Fibroblast of pulmonary artery (primary cell): Measurements from ENCODE around the gene FSIP1.
"Not testable (repeated sequence)": the region's sequence is repeated elsewhere in the genome, so short reads cannot be mapped to it uniquely, and the experiment has no call there.

Experiments used
- DNase-seq: peaks from one replicate; pipeline ENCODE4 v3.0.0-alpha.2; 2010; ENCODE audit warnings: low read depth
- H3K4me3 ChIP-seq: replicated peaks from 2 replicates; pipeline ENCODE4 v1.5.1; 2011; ENCODE audit warnings: low read depth, mild to moderate bottlenecking, control low read depth, low read length, moderate library complexity
- CTCF ChIP-seq: IDR thresholded peaks from 2 replicates; pipeline ENCODE4 v1.5.1; 2011; ENCODE audit warnings: mild to moderate bottlenecking, control low read depth, low read length, inconsistent platforms; ENCODE audit errors: missing control alignments

Gene FSIP1

DNA sequence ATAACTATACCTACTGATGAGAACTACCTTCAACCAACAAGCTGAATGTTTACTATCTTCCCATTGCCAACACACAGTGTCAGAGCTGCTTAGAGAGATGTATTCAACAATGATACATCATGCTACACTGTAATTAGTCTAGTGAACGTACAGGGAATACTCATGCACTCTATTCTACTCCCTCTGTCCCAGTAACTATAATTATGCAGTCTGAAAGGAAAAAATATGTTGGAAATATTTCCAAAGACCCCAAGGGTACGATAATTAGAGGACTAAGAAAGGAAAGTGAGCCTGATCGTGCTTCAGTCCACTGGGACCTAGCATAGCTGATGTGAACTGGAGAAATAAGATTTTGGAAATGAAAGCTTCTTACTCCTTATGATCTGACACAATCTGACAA lies 36.9 kb upstream of the FSIP1 start:
- TF ChIP-seq CTCF, result no peak

DNA sequence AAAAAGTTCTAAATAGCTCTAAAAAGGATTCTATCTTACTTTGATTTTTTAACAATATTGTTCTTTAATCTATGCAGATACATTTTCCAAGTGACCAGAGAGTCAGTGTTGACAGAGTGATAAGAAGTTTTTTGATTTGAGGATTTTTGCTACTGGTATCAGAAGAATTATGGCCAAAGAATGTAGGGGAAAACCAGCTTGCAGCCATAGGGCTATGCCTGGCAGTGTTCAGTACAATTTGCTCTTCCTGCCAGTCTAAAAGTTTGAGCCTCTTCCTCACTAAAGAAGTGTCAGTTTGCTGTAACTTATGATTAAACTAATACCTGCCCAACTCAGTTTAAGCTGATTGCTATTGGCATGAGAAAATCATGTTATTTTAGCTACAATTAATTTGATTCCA lies 35.3 kb upstream of the FSIP1 start:
- no peak overlapping the region for H3K4me3 ChIP-seq
- peak; percentile 12 for DNase-seq
- TF ChIP-seq CTCF, result no peak

More for the DNA sequence above, 36.9 kb upstream of the FSIP1 start:
- no peak overlapping the region for H3K4me3 ChIP-seq
- DNase-seq, result no peak

DNA sequence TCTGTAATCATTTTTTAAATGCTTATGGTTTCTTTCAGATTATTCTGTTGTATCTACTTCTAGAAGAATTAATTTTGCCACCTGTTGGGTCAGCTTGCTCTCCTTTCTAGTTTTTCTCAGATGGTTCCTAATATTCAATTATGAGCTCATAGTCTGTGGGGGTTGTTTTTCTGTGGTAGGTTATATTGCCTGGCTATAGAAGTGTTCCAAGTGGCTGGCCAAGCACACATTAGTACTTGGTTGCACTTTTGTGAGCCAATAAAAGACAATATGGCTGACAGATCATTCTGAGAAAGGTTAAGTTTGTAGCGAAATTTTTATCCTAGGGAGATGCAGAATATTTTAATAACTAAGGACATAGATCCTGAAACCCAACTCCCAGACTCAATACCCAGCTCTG lies 31.8 kb upstream of the FSIP1 start:
- DNase-seq, result no peak
- no peak overlapping the region for H3K4me3 ChIP-seq
- no peak for TF ChIP-seq CTCF

DNA sequence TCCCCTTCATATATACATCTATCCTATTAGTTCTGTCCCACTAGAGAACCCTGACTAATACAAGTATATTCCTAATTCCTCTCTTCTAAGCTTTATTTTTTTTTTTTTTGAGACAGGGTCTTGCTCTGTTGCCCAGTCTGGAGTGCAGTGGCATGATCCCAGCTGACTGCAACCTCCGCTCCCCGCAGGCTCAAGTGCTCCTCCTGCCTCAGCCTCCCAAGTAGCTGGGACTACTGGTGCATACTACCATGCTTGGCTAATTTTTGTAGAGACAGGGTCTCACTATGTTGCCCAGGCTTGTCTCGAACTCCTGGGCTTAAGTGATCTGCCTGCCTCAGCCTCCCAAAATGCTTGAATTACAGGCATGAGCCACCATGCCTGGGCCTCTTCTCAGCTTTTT lies 30.0 kb upstream of the FSIP1 start:
- H3K4me3 ChIP-seq, DNase-seq: not testable (repeated sequence)

- TF ChIP-seq CTCF, result no peak
- no peak for DNase-seq
- no peak overlapping the region for H3K4me3 ChIP-seq
Observed at GRCh38 chr15:39808909-39809308, 26.3 kb upstream of the FSIP1 start.

- DNase-seq, result no peak
- no peak for TF ChIP-seq CTCF
- no peak overlapping the region for H3K4me3 ChIP-seq
Observed at GRCh38 chr15:39807791-39808190, 25.1 kb upstream of the FSIP1 start.

DNA sequence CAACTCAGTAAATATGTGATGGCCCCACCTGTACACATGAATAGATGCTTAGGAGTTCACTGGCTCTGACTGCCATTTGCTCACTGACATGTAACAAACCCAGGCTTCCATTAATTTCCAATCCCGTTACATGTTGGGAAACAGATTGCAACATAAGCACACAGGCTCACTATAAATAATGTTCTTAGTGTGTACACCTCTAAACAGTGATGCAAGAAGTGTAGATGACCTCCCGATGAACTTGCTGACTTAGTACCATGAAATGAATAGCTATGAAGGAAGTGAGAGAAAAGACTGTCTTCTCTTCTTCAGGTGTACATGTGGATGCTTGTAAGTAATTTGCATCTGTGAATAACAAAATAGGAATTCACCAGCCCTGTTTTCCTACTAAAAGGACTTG lies 21.4 kb upstream of the FSIP1 start:
- no peak overlapping the region for H3K4me3 ChIP-seq
- no peak for TF ChIP-seq CTCF
- DNase-seq, result peak; percentile 74

DNA sequence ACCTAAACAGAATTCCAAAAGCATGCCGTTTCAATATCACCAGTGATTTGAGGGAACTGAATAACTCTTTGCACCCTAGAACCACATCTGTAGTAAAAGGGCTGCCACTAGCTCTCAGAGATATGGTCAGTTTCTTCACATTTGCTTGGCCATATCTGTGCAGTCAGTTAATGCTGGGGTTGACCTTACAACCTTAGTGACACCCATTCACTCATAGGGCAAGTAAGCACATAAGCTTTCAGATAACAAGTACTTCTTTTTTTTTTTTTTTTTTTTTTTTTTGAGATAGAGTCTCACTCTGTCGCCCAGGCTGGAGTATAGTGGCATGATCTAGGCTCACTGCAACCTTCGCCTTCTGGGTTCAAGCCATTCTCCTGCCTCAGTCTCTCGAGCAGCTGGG lies 20.4 kb upstream of the FSIP1 start:
- H3K4me3 ChIP-seq, result no peak overlapping the region
- no peak for DNase-seq
- no peak for TF ChIP-seq CTCF
